Glomerular endothelial cell (primary cell): ENCODE results near the gene TFF3. TPM values are rescaled to one million over a fixed set of nuclear protein-coding genes. Genes with fewer than 3 reads are reported as not detected.
A peak's percentile ranks its signal among the peaks of the same experiment; 100 is the strongest.

Experiments used
- DNase-seq: peaks from one replicate; pipeline ENCODE4 v3.0.0-alpha.2; 2011; ENCODE audit warnings: low read depth, low spot score; ENCODE audit errors: extremely low read depth
- total RNA-seq: library from RNA; depleted of rRNA; stranded (reverse); fragments of >200 nt; gene quantifications from 2 replicates; pipeline ENCODE4 v1.2.3, GENCODE V29; 2015

Gene TFF3
- total RNA-seq, 1 donor from 2014 or later: 5.4 TPM

- no peak for DNase-seq
These were observed 23.3 kb downstream of the TFF3 start for GRCh38 chr21:42291751-42292562.

GRCh38 chr21:42291003-42291750, 24.0 kb downstream of the TFF3 start:
- DNase-seq: no peak

- no peak for DNase-seq
These were observed 24.7 kb downstream of the TFF3 start for GRCh38 chr21:42290505-42290904.

GRCh38 chr21:42289926-42290325, 25.3 kb downstream of the TFF3 start:
- no peak for DNase-seq

- DNase-seq: no peak
These were observed 26.2 kb downstream of the TFF3 start for GRCh38 chr21:42288962-42289361.

- no peak for DNase-seq
These were observed 27.8 kb downstream of the TFF3 start for GRCh38 chr21:42287193-42288083.

- no peak for DNase-seq
These were observed 28.8 kb downstream of the TFF3 start for GRCh38 chr21:42286416-42286815.

- no peak for DNase-seq
These were observed 29.5 kb downstream of the TFF3 start for GRCh38 chr21:42285569-42286245.

GRCh38 chr21:42282715-42283114, 32.5 kb downstream of the TFF3 start:
- DNase-seq: no peak

GRCh38 chr21:42282021-42282420, 33.2 kb downstream of the TFF3 start:
- DNase-seq: no peak

- DNase-seq: no peak
These were observed 34.0 kb downstream of the TFF3 start for GRCh38 chr21:42281181-42281680.

GRCh38 chr21:42280356-42281180, 34.6 kb downstream of the TFF3 start:
- no peak for DNase-seq

- no peak for DNase-seq
These were observed 35.3 kb downstream of the TFF3 start for GRCh38 chr21:42279888-42280287.

GRCh38 chr21:42279341-42279871, 35.8 kb downstream of the TFF3 start:
- no peak for DNase-seq

GRCh38 chr21:42278451-42279149, 36.6 kb downstream of the TFF3 start:
- DNase-seq: no peak

GRCh38 chr21:42277593-42277992, 37.6 kb downstream of the TFF3 start:
- DNase-seq: peak; percentile 42

GRCh38 chr21:42276526-42277154, 38.6 kb downstream of the TFF3 start:
- no peak for DNase-seq

- no peak for DNase-seq
These were observed 39.1 kb downstream of the TFF3 start for GRCh38 chr21:42276076-42276475.
